Mesenteric fat pad (tissue), 1 donor: Measurements from ENCODE around the gene IFI16. TPM values are rescaled to one million over a fixed set of nuclear protein-coding genes. Genes with fewer than 3 reads are reported as not detected.
"Not testable (repeated sequence)": the region's sequence is repeated elsewhere in the genome, so short reads cannot be mapped to it uniquely, and the experiment has no call there.

Source experiments
- DNase-seq: peaks from one replicate; pipeline ENCODE4 v3.0.0-alpha.2; 2020; ENCODE audit warnings: low spot score
- total RNA-seq: library from RNA; stranded (reverse); fragmentation: NEBNext Ultra II Directional; extraction: Animal tissue kit (Norgen Biotek cat#: 25700); gene quantifications from one replicate; pipeline ENCODE4 v1.2.1, GENCODE V29; 2021
- donor health status: DM: yes; HTN: yes; CAD: no.

Gene IFI16
- total RNA-seq, 1 donor from 2014 or later = 128 TPM

- no peak for DNase-seq
These were observed 2.0 kb upstream of the IFI16 start for GRCh38 chr1:159007726-159008125.

- DNase-seq = no peak
These were observed 941 bp upstream of the IFI16 start for GRCh38 chr1:159008744-159009188.

GRCh38 chr1:159009287-159009686, 420 bp upstream of the IFI16 start:
- no peak for DNase-seq

- DNase-seq = no peak
These were observed 684 bp downstream of the IFI16 start for GRCh38 chr1:159010391-159010790.

- not testable (repeated sequence) for DNase-seq
These were observed 1.3 kb downstream of the IFI16 start for GRCh38 chr1:159011001-159011400.

- no peak for DNase-seq
These were observed 2.0 kb downstream of the IFI16 start for GRCh38 chr1:159011751-159012150.

GRCh38 chr1:159012495-159012894, 2.8 kb downstream of the IFI16 start:
- no peak for DNase-seq

GRCh38 chr1:159014003-159014571, 4.4 kb downstream of the IFI16 start:
- DNase-seq = no peak

- DNase-seq = no peak
These were observed 5.1 kb downstream of the IFI16 start for GRCh38 chr1:159014851-159015250.

- no peak for DNase-seq
These were observed 5.8 kb downstream of the IFI16 start for GRCh38 chr1:159015440-159015909.

- DNase-seq = no peak
These were observed 14.0 kb downstream of the IFI16 start for GRCh38 chr1:159023723-159024122.

GRCh38 chr1:159025043-159025442, 15.3 kb downstream of the IFI16 start:
- DNase-seq = no peak

- DNase-seq = not testable (repeated sequence)
These were observed 17.1 kb downstream of the IFI16 start for GRCh38 chr1:159026841-159027240.

GRCh38 chr1:159030311-159030710, 20.6 kb downstream of the IFI16 start:
- DNase-seq = no peak

- DNase-seq = no peak
These were observed 21.3 kb downstream of the IFI16 start for GRCh38 chr1:159030877-159031447.

GRCh38 chr1:159040206-159040605, 30.5 kb downstream of the IFI16 start:
- DNase-seq = no peak

- DNase-seq = no peak
These were observed 31.4 kb downstream of the IFI16 start for GRCh38 chr1:159040893-159041724.

GRCh38 chr1:159046486-159046885, 36.8 kb downstream of the IFI16 start:
- DNase-seq = not testable (repeated sequence)

GRCh38 chr1:159051436-159051835, 41.7 kb downstream of the IFI16 start:
- DNase-seq = no peak

- DNase-seq = no peak
These were observed 44.7 kb downstream of the IFI16 start for GRCh38 chr1:159054427-159054826.

- DNase-seq = no peak
These were observed 45.5 kb downstream of the IFI16 start for GRCh38 chr1:159055181-159055641.

GRCh38 chr1:159056069-159056698, 46.5 kb downstream of the IFI16 start:
- DNase-seq = no peak
